HG03521 (cell line): Measurements from ENCODE around the gene MLLT3.

Source experiments
- ATAC-seq: cut with Tn5 transposase; IDR thresholded peaks from one replicate; pipeline ENCODE4 v1.9.1; 2021; ENCODE audit warnings: mild to moderate bottlenecking, moderate library complexity; ENCODE audit not compliant: unreplicated experiment

The MLLT3 gene

GRCh38 chr9:20395651-20396050 is 226.6 kb downstream of the MLLT3 start:
- ATAC-seq, result no peak

DNA sequence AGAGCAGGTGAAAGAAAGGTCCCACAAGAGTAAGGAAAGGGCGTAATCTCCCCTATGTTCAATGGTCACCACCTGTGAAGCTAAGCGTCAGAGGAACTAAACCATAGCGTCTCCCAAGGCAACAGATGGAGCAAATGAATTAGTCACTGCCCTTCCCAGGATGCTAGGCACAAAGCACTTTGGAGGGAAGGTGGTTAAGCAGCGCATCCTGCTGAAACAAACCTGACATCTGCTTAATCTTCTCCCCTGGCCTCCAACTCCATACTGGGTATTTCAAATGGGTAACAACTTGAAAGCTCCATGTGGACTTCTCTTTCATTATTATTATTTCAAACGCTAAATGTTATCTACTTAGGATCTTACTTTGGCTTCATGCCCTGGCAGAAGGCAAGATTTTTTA is 227.3 kb downstream of the MLLT3 start:
- ATAC-seq, result no peak

DNA sequence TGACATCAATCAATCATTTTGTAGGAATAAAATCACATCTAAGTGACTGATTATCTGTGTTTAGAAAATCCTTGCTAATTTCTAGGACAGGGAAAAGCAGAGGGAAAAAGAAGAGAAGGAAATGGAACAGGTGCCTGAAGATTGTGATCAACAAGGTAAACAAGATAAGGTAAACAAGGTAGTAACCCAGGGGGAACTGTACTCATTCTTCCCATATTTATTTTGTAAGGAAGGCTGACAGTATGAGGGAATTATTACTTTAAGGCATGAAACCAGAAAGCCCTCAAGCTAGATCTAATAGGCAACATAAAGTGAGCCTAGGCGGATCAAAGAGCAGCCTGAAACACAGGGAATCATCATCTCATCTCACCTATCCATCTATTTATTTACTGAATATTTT is 231.1 kb downstream of the MLLT3 start:
- no peak for ATAC-seq

- no peak for ATAC-seq
Observed at GRCh38 chr9:20390400-20390799, 231.9 kb downstream of the MLLT3 start.

DNA sequence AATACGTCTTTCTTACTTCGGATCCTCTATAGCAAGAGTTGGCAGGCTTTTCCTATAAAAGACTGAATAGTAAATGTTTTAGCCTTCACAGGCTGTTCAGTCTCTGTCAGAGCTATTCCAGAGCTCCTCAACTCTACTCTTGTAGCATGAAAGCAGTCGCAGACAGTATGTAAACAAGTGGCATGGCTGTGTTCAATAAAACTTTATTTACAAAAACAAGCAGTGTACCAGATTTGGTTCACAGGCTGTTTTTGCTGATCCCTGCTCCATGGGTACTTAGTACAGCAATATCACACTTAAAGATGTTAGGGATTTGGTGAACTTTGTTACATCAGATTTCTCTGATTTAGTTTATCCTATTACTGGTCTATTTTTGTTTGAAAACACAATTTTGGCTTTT is 235.2 kb downstream of the MLLT3 start:
- no peak for ATAC-seq

DNA sequence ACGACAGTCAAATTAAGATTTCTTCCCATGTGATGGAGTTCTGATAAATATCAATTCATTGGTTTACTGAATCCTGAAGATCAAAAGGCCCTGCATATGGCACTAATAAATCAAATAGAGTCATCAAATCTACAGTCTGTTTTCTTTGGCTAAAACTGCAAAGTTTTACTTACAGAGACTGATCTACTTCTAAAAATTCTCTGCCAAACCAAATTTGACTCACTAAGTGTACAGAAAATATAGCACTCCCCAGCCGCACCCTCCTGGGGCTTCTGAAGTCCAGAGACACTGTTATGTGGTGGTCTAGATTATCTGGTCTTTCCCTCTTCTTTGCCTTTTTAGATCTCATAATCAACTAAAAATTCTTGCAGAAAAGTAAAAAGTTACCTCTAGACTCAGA is 237.7 kb downstream of the MLLT3 start:
- no peak for ATAC-seq

- ATAC-seq, result no peak
Observed at GRCh38 chr9:20382460-20383071, 239.7 kb downstream of the MLLT3 start.

GRCh38 chr9:20380546-20380945 is 241.8 kb downstream of the MLLT3 start:
- ATAC-seq, result no peak

DNA sequence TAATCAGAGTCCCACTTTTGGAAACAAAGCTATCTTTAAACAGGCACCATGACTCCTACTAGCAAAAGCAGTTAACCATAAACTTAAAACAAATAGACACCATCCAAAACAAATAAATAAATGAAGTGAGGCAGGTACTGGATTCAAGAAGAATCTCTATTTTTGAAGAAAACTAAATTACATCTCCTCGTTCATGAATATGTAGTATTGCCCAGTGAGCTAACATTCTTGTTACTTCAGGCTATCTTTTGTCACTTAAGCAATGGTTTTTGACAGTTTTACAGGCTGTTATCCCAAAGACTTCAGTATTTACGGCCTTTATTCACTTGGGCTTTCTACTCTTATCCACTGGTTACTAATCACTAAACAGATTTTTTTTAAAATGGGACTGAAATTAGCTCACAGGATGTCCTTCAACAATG is 242.5 kb downstream of the MLLT3 start:
- ATAC-seq, result no peak

GRCh38 chr9:20378851-20379250 is 243.4 kb downstream of the MLLT3 start:
- no peak for ATAC-seq

DNA sequence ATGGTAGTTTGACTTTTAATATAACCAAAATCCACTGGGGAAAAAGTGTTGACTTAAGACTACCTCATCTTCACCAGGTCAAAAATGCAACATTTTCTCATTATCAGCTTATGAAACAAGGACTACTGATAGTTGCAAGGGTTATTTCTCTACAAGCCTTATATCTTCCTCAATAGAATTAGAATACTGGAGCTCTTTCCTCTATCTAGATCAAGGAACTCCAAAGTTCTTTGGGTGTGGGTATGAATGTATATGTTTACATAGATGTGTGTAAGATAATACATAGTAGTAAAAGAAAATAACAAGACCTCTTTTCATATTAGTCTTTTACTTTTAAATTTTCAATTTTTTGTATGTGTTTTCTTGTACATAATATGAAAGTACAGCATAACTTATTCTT is 244.5 kb downstream of the MLLT3 start:
- no peak for ATAC-seq

DNA sequence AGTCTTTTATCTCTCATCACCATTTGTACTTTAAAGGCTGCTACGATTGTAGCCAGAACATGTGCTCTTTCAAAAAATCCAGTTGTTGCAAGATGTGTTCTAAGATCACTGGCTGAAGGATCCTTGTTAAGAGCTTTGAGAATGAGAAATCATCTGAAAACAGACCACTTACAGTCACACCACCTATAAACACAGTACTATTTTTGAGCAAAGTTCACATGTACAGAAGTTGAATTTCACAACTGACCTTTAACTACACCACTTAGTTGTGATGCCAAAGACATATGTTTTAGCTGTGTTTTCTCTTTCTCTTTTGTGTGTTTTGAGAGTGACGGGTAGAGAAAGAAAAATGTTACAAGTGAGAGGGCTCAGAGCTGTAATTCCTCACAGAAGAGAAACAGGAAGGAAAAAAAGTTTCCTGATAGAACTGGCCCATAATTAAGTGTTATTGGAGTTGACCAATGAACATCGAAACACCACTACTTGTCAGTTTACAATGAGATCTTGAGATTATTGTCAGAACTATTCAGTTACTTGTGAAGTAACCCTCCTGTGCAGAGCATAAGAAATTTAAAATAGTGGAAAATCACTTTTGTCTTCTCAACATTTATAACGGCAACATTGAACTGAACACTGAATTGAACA is 245.4 kb downstream of the MLLT3 start:
- ATAC-seq, result no peak

DNA sequence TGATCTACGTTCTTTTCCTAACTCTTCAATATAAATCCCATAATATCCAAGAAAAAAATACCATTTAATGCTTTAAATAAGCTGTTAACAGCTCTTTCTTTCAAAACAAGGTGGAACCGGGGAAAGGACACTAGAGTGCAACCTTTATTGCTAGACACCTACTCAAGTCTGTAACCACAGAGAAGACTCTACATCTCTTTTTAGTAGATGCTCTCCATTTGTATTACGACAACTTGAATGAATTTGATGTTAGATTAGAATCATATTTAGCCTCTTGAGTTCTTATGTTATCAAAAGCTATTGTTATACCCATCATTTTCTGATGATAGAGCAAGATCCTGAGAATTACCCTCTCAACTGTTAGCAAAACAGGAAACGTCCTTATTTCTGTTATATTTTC is 246.3 kb downstream of the MLLT3 start:
- no peak for ATAC-seq

DNA sequence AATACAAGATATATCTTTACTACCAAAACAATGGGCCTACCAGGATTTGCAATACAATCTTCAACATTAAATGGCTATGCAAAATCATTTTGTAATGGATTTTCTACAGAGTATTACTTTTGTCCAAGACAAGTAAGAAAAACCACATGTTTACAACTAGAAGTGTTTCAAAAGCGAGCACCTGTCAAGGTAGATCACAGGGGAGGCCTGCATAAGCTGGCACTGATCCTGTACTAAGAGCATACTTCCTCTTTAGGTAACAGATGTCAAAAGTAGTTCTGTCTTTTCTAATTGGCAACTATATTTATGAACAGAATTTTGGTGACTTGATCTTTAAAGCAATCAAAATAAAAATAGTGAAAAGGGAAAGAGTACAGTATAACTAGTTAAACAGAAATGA is 249.0 kb downstream of the MLLT3 start:
- ATAC-seq, result no peak

DNA sequence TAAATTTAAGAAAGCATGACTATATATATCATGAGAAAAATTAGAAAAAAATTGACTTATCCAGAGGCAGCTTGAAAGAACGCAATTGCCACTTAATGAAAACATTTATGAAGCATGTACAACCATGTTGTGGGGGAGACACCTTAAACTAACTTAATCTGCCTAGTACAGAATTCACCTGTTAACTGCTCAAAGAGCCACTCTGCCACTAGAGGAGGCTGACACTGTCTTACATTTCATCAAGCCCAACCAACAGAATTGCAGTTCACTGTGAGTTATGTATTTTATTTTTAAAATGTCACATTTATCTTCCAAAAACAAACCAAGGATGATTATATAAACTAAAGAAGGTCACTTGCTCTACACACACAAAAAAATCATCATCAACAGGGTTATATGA is 252.9 kb downstream of the MLLT3 start:
- ATAC-seq, result no peak

DNA sequence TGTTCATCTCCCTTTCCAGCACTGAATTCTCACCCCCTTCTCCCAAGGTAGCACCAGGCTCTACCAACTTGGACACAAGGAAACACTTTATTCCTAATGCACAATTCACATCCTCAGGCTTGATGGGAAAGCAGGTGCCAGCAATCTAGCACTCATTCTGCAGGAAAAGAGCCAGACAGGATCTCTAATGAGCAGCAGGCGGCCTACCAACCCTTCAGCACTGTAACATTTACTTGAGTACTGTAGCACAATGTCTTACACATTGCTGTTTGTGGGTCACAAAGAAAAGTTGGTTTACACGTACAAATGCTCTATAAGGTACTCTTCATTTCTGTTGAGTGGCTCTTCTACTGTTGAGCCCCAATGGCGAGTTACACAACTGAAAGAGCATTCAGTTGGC is 254.4 kb downstream of the MLLT3 start:
- ATAC-seq, result no peak

DNA sequence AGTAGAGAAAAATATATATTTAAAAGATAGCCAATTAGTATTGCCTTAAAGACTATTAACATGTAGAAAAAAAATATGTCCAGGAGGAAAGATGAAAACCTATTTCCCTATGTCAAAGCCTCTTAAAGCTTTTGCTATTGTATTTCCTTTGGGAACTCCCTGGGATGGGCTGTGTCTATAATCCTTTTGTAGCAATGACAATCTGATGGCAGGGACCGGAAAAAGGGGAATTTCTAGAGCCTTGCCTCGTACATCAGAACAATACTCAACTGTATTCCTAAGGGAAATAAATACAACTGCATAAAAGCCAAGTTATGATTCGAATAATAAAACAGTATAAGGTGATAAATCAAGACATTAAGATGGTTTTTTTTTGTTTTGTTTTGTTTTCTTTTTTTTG is 257.3 kb downstream of the MLLT3 start:
- no peak for ATAC-seq

- no peak for ATAC-seq
Observed at GRCh38 chr9:20363233-20363632, 259.1 kb downstream of the MLLT3 start.

GRCh38 chr9:20361656-20362570 is 260.4 kb downstream of the MLLT3 start:
- ATAC-seq, result peak; percentile 41

DNA sequence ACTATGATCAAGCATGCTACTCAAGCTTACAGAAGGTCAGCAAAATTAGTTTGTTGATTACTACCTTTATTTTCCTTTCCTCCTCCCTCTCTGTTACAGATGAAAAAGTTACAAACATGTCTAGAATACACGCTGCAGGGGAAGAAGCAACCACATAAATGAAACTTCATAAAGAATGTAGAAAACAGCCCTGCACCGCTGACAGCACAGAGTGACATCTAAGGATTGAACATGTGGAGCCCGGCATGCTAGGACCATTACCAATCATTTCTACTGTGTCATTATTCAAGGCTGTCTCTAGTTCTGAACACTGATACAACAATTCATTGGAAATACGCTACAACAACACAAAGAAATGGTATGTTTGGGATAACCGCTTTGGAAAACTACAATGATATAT is 261.1 kb downstream of the MLLT3 start:
- no peak for ATAC-seq

GRCh38 chr9:20358207-20358606 is 264.1 kb downstream of the MLLT3 start:
- ATAC-seq, result no peak

DNA sequence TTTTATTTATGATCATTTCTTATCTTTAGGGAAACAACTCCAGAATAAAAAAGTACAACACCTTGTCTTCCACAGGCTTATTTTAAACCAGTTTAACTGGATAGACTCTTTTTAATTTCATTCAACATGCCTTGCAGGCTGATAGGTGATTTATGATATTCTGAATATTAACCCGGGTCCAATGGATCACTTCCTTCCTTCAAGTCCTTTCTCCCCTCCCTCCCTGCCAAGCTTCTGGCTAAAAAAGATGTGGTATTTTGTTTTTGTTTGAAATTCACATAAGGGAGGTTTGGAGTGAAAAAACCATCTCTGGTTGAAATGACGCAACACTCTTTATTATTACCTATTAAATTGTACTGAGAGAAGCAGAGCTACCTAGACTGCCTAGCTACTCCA is 265.3 kb downstream of the MLLT3 start:
- no peak for ATAC-seq
